ENCODE results near the gene APEH. TPM values are rescaled to one million over a fixed set of nuclear protein-coding genes. Genes with fewer than 3 reads are reported as not detected.

The APEH gene
- total RNA-seq, 1 experiment from 2014 or later = 215 TPM

DNA sequence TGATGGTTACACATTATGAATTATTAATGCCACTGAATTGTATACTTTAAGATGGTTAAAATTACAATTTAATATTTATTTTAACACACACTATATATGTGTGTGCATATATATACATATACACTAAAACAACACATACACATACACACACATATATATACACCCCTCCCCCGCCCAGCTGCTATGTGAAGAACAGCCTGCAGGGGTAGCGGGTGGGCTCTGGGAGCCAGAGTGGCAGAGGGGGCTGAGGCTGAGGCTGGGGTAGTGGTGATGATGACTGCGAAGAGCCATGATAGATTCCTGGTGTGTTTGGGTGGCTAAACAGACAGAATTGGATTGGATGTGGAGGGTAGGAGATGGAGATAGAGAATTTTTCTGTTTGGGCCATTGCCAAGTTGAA, 39.4 kb upstream of the APEH start:
- Histone ChIP-seq H3K9ac (ENCODE audit: extremely low read depth, insufficient read length, low read length) (no peak overlapping the region), H3K79me1 (ENCODE audit: insufficient read depth, low read depth, low read length, poor library complexity, severe bottlenecking) (no peaks in the 10 kb centered on the region), H3K9me3 (ENCODE audit: control insufficient read depth, low read depth, low read length) (no peaks in the 10 kb centered on the region), H3K18ac (ENCODE audit: insufficient read length, low read depth, low read length) (no peak overlapping the region), H4K8ac (replicated peaks; ENCODE audit: insufficient read length, low read depth, low read length) (no peak overlapping the region), H4K20me1 (ENCODE audit: control insufficient read depth, insufficient read depth, insufficient read length) (no peaks in the 10 kb centered on the region), H2AFZ (ENCODE audit: low read length) (no peak overlapping the region), H2BK120ac (ENCODE audit: low read depth, low read length, poor library complexity, severe bottlenecking) (no peak overlapping the region), H4K5ac (ENCODE audit: insufficient read length, low read depth, low read length) (no peak overlapping the region), H4K91ac (ENCODE audit: insufficient read length, low read depth, low read length) (no peak overlapping the region), H3K4me1 (ENCODE audit: insufficient read depth, low read length) (no peaks in the 10 kb centered on the region), H3K27ac (ENCODE audit: insufficient read length, low read depth, low read length) (no peak overlapping the region), H3T11ph (ENCODE audit: low read length) (no peak overlapping the region), H3K23ac (ENCODE audit: insufficient read length, low read depth, low read length) (no peak overlapping the region), H2BK20ac (ENCODE audit: low read depth, low read length, poor library complexity, severe bottlenecking) (no peak overlapping the region), H2AK5ac (ENCODE audit: insufficient read length, low read length) (no peak overlapping the region), H3K4ac (ENCODE audit: low read depth, low read length) (no peak overlapping the region), H2BK5ac (ENCODE audit: insufficient read length, low read length) (no peak overlapping the region), H3K27me3 (ENCODE audit: insufficient read depth, low read length) (no peaks in the 10 kb centered on the region), H3K23me2 (ENCODE audit: insufficient read length, low read depth, low read length, poor library complexity, severe bottlenecking) (no peaks in the 10 kb centered on the region), H3K14ac (ENCODE audit: insufficient read depth, low read length) (no peak overlapping the region), H3K4me2 (ENCODE audit: insufficient read depth, insufficient read length, low read length) (no peak overlapping the region), H3K79me2 (ENCODE audit: insufficient read depth, low read length) (no peaks in the 10 kb centered on the region), H2BK15ac (ENCODE audit: low read depth, low read length) (no peak overlapping the region), H2BK12ac (ENCODE audit: insufficient read length, low read depth, low read length) (no peak overlapping the region), H3K56ac (ENCODE audit: insufficient read length, low read depth, low read length) (no peak overlapping the region)
- Mint-ChIP-seq H3K9me3 (peaks cover 5 to 12% of the 10 kb centered on the region in 2 experiments; a peak in 3 of 5 replicates), H3K36me3 (ENCODE audit: insufficient read depth in 1 of 3, low read depth in 3 of 3) (peaks cover 0 to 10% (median 4%) of the 10 kb centered on the region in 3 experiments; a peak in 5 of 7 replicates), H3K4me3 (no peak overlapping the region), H3K4me1 (no peaks in the 10 kb centered on the region; a peak in 1 of 4 replicates), H3K27ac (no peak overlapping the region), H3K27me3 (ENCODE audit: low read depth) (peaks cover 6% of the 10 kb centered on the region)
- no CpG with 5 or more reads among the region's 3 CpGs for WGBS (ENCODE audit: extremely low coverage, insufficient read length, low lambda C conversion rate)
- TF ChIP-seq, protein P1, sequence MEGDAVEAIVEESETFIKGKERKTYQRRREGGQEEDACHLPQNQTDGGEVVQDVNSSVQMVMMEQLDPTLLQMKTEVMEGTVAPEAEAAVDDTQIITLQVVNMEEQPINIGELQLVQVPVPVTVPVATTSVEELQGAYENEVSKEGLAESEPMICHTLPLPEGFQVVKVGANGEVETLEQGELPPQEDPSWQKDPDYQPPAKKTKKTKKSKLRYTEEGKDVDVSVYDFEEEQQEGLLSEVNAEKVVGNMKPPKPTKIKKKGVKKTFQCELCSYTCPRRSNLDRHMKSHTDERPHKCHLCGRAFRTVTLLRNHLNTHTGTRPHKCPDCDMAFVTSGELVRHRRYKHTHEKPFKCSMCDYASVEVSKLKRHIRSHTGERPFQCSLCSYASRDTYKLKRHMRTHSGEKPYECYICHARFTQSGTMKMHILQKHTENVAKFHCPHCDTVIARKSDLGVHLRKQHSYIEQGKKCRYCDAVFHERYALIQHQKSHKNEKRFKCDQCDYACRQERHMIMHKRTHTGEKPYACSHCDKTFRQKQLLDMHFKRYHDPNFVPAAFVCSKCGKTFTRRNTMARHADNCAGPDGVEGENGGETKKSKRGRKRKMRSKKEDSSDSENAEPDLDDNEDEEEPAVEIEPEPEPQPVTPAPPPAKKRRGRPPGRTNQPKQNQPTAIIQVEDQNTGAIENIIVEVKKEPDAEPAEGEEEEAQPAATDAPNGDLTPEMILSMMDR (conservative IDR thresholded peaks at IDR 0.05) = peak; percentile 48
- no peak for DNase-seq
